K562 (cell line): Measurements from ENCODE around the gene ACTR1B. TPM values are rescaled to one million over a fixed set of nuclear protein-coding genes. Genes with fewer than 3 reads are reported as not detected.

Experiments used
- ARID2 ChIP-seq: fragments of 450-650 bp; IDR thresholded peaks from 2 replicates; pipeline ENCODE4 v1.6.1; 2017; ENCODE audit warnings: antibody characterized with exemption, mild to moderate bottlenecking
- ARID3B ChIP-seq: fragments of 250-450 bp; sonication (Bioruptor Pico); IDR thresholded peaks from 2 replicates; pipeline ENCODE4 v1.4.0; 2020; ENCODE audit warnings: borderline replicate concordance
- CBX5 ChIP-seq: IDR thresholded peaks from 2 replicates; pipeline ENCODE4 v1.6.1; 2014; ENCODE audit warnings: low read depth, borderline replicate concordance
- CCAR2 ChIP-seq: fragments of 200-400 bp; formaldehyde crosslinking; IDR thresholded peaks from 2 replicates; pipeline ENCODE4 v1.6.1; 2017; ENCODE audit warnings: mild to moderate bottlenecking, low read depth, low read length
- FOXJ2 ChIP-seq: fragments of 200-800 bp; sonication (Bioruptor generic); IDR thresholded peaks from 2 replicates; pipeline ENCODE4 v1.6.1; 2016; ENCODE audit warnings: missing genetic modification characterization, missing compliant biosample characterization
- FOXP4 ChIP-seq: sonication (generic); formaldehyde crosslinking; IDR thresholded peaks from 2 replicates; pipeline ENCODE4 v1.8.0; 2022; ENCODE audit warnings: mild to moderate bottlenecking, missing genetic modification reagents, borderline replicate concordance
- GTF2B ChIP-seq: IDR thresholded peaks from 2 replicates; pipeline ENCODE4 v1.6.1; 2011; ENCODE audit not compliant: insufficient read length; ENCODE audit errors: extremely low read depth
- MAX ChIP-seq: sonication (generic); formaldehyde crosslinking; IDR thresholded peaks from 2 replicates; pipeline ENCODE4 v1.9.0; 2022; ENCODE audit warnings: mild to moderate bottlenecking, missing genetic modification reagents
- MCM7 ChIP-seq, 2 experiments: fragments of 450-650 bp; IDR thresholded peaks; 2 replicates each; pipeline ENCODE4 v1.6.1; 2016 to 2018
- NR2C1 ChIP-seq, 2 experiments: fragments of 450-650 bp; IDR thresholded peaks; 2 replicates each; pipeline ENCODE4 v1.6.1; 2017; ENCODE audit warnings: mild to moderate bottlenecking in 2 of 2, antibody characterized with exemption in 1 of 2, inconsistent platforms in 1 of 2, missing compliant biosample characterization in 1 of 2, missing genetic modification characterization in 1 of 2
- OTX1 ChIP-seq: fragments of 450-650 bp; formaldehyde crosslinking; IDR thresholded peaks from 2 replicates; pipeline ENCODE4 v1.4.0; 2022; ENCODE audit warnings: mild to moderate bottlenecking
- RAD51 ChIP-seq: fragments of 450-650 bp; IDR thresholded peaks from 2 replicates; pipeline ENCODE4 v1.7.1; 2016; ENCODE audit warnings: low read depth, mild to moderate bottlenecking, borderline replicate concordance
- RBM14 ChIP-seq: fragments of 200-400 bp; formaldehyde crosslinking; IDR thresholded peaks from 2 replicates; pipeline ENCODE4 v1.6.1; 2018; ENCODE audit warnings: low read depth, mild to moderate bottlenecking, low read length, moderate library complexity, borderline replicate concordance; ENCODE audit not compliant: insufficient read depth
- RNF219 ChIP-seq: fragments of 250-450 bp; sonication (Bioruptor Pico); IDR thresholded peaks from 2 replicates; pipeline ENCODE4 v1.5.0; 2022; ENCODE audit warnings: mild to moderate bottlenecking
- SIX5 ChIP-seq, 2 experiments: IDR thresholded peaks; 2 replicates each; pipeline ENCODE4 v1.6.1; 2011; ENCODE audit warnings: low read length in 2 of 2, borderline replicate concordance in 1 of 2, low read depth in 1 of 2, mild to moderate bottlenecking in 1 of 2, moderate library complexity in 1 of 2; ENCODE audit not compliant: insufficient read depth in 1 of 2
- SPI1 ChIP-seq: IDR thresholded peaks from 2 replicates; pipeline ENCODE4 v1.6.1; 2011; ENCODE audit warnings: low read depth, low read length, control low read depth, borderline replicate concordance
- TAF15 ChIP-seq: fragments of 200-400 bp; formaldehyde crosslinking; IDR thresholded peaks from 2 replicates; pipeline ENCODE4 v1.6.1; 2017; ENCODE audit warnings: mild to moderate bottlenecking, low read depth, low read length, moderate library complexity
- ZBTB9 ChIP-seq: fragments of 450-650 bp; formaldehyde crosslinking; IDR thresholded peaks from 2 replicates; pipeline ENCODE4 v1.4.0; 2020; ENCODE audit warnings: mild to moderate bottlenecking, moderate library complexity
- polyA plus RNA-seq, 8 experiments: library from polyadenylated mRNA; depleted of rRNA in 4 of 8; stranded (reverse) in 5 of 8; unstranded in 3 of 8; fragments of >200 nt; fragmentation: Nextera tagmentation in 2 of 8; fragmentation: Illumina TruSeq in 1 of 8; extraction: Ambion mirVana in 2 of 8; extraction: Trizol in 1 of 8; gene quantifications; 2 replicates each; pipeline versions ENCODE4 v1.2.1 to v1.2.3, GENCODE V29; 2011 to 2014; ENCODE audit warnings: inconsistent platforms in 1 of 8, missing spikeins in 1 of 8
- total RNA-seq, 7 experiments: library from RNA; depleted of rRNA in 6 of 7; stranded (reverse); fragments of >200 nt in 6 of 7; fragmentation: Illumina TruSeq in 2 of 7; extraction: Trizol in 2 of 7; gene quantifications; 2 replicates each; pipeline versions ENCODE4 v1.2.1 to v1.2.3, GENCODE V29; 2011 to 2021; ENCODE audit warnings: low replicate concordance in 1 of 7

The ACTR1B gene
- total and polyA plus RNA-seq, 9 of the 15 experiments (the other 6 are each of a cell fraction or from before 2014, with no cell fraction given) = 0.49 to 42.3 (median 22.5) TPM

- TF ChIP-seq RNF219 (CRISPR knock-in tag) (no peak), SPI1 (no peak), TAF15 (no peak), ARID3B (no peak), ZBTB9 (no peak), FOXJ2 (tag) (peak; percentile 57; the same call in 1 of the 2 replicates), RAD51 (no peak), SIX5 (IDR thresholded peaks at IDR 0.05; ENCODE audit: borderline replicate concordance in 1 of 2, insufficient read depth in 1 of 2, low read depth in 1 of 2, low read length in 2 of 2) (no peak), ARID2 (0 out of 2 replicates have a peak, but pooled peaks have one; percentile 37), GTF2B (peak; percentile 56), RBM14 (no peak), OTX1 (no peak), NR2C1 (IDR thresholded peaks at IDR 0.05) (no peak), NR2C1 (tag; IDR thresholded peaks at IDR 0.05) (no peak), MCM7 (IDR thresholded peaks at IDR 0.05) (no peak), MAX (CRISPR knock-in tag) (peak; percentile 39), FOXP4 (CRISPR knock-in tag) (no peak), CBX5 (no peak), CCAR2 (no peak)
Measured at GRCh38 chr2:97663962-97664635, at the start of gene ACTR1B (continued).
